Ovary (tissue), 9 donors: ENCODE measurements around the gene RBMS1. TPM values are rescaled to one million over a fixed set of nuclear protein-coding genes. Genes with fewer than 3 reads are reported as not detected.

ENCODE experiments used
- DNase-seq, 5 donors: peaks; one replicate each; pipeline ENCODE4 v3.0.0-alpha.2; 2019 to 2020
- H3K27ac ChIP-seq, 2 donors: fragments of 200-600 bp; one replicate each; pipeline versions ENCODE4 v1.5.1 to v1.8.0; 2019 to 2022
- H3K27me3 ChIP-seq: fragments of 200-600 bp; one replicate; pipeline ENCODE4 v1.8.0; 2022
- H3K36me3 ChIP-seq: fragments of 200-600 bp; sonication (generic); one replicate; pipeline ENCODE4 v1.5.1; 2019
- H3K4me1 ChIP-seq: one replicate; pipeline ENCODE4 v1.8.1; 2013; ENCODE audit warnings: mild to moderate bottlenecking, moderate library complexity; ENCODE audit not compliant: insufficient read depth
- H3K4me3 ChIP-seq: fragments of 200-600 bp; sonication (generic); one replicate; pipeline ENCODE4 v1.5.1; 2017
- H3K9me3 ChIP-seq, 2 donors: fragments of 200-600 bp in 1 of 2; sonication (generic) in 1 of 2; one replicate each; pipeline versions ENCODE4 v1.5.1 to v1.8.1; 2013 to 2019; ENCODE audit warnings: mild to moderate bottlenecking in 1 of 2, moderate library complexity in 1 of 2
- EP300 ChIP-seq: sonication (generic); formaldehyde crosslinking; IDR thresholded peaks from one replicate; pipeline ENCODE4 v1.6.1; 2017; ENCODE audit warnings: antibody characterized with exemption
- POLR2A ChIP-seq: fragments of 450-650 bp; IDR thresholded peaks from one replicate; pipeline ENCODE4 v1.6.1; 2017; ENCODE audit warnings: antibody characterized with exemption, mild to moderate bottlenecking, moderate library complexity
- WGBS, 3 donors: extraction: QIAGEN DNeasy Blood & Tissue Kit in 1 of 3; methylation state at CpG; one replicate each; pipeline versions ENCODE4 v1.1.5 to v1.1.7; 2013 to 2017; 5-methylcytosine and 5-hydroxymethylcytosine counted together
- intact Hi-C, 4 donors: fragments of 100-400 bp; cut with DNase I; formaldehyde crosslinking; loops; one replicate each; pipeline versions ENCODE4 v1.11.0 to v1.15.1; 2022 to 2023
- polyA plus RNA-seq, 2 donors: library from polyadenylated mRNA; stranded (reverse); fragments of 200-250 nt in 1 of 2; fragments of 350-450 nt in 1 of 2; fragmentation: Illumina TruSeq in 1 of 2; extraction: RNeasy Lipid Tissue Mini Kit (QIAGEN cat#74804) in 1 of 2; gene quantifications; one replicate each; pipeline ENCODE4 v1.2.3, GENCODE V29; 2013 to 2014
- total RNA-seq, 7 donors: library from RNA; depleted of rRNA in 2 of 7; stranded (reverse); fragments of >200 nt in 2 of 7; fragmentation: NEBNext Ultra II Directional in 3 of 7; extraction: Animal tissue kit (Norgen Biotek cat#: 25700) in 3 of 7; gene quantifications; one replicate each; pipeline versions ENCODE4 v1.1.0 to v1.2.4, GENCODE V29; 2016 to 2023
- TF ChIP-seq, protein P1 (sequence below), 3 donors: fragments of 450-650 bp in 2 of 3; fragments of 200-600 bp in 1 of 3; IDR thresholded peaks; one replicate each; pipeline versions ENCODE4 v1.5.1 to v1.8.0; 2016 to 2022; ENCODE audit warnings: antibody characterized with exemption in 3 of 3, mild to moderate bottlenecking in 1 of 3
- donor health status: DM: no; HTN: no; CAD: no; lungs with moderate emphysema.
- donor health status: DM: no; HTN: no; CAD: no.
- donor health status: Bipolar disorder and iron deficiency.
- donor health status: DM: yes; HTN: yes; CAD: no.
- donor health status: DM: no; HTN: no; CAD: no.
- donor health status: DM: yes; HTN: yes; CAD: no.

The RBMS1 gene
- total and polyA plus RNA-seq, 9 donors = 50.7 to 91.9 (median 73.8) TPM

DNA sequence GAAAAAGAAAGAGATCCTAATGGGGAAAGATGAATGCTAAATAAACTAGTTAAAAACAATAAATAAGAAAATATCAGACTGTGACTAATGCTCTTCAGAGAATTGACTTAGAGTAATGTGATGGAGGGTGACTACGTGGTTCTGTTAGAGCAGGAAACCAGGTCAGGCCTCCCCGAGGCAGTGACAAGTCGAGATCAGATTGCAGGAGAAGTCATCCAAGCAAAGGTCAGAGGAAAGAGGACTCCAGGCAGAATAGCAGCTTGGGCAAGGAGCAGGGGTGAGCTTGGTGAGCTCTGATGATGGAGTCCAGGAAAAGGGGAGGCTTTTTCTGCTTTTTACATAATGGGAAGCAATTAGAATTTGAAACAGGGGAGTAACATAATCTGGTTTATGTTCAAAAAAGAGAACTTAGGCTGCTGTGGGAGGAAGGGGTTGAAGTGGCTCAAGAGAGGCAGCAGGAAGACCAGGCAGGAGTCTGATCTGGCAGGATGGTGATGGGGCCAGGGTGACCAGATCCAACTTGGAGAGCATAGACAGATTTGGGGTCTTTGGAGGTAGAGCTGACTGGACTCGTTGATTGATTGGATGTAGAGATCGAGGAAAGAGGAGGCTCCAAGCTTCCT is 266.2 kb downstream of the RBMS1 start:
- 80 to 85% (median 83%) methylated on average over 5 of the region's 5 CpGs for WGBS, 3 donors
- Histone ChIP-seq H3K36me3 (no peaks in the 10 kb centered on the region), H3K27me3 (no peaks in the 10 kb centered on the region), H3K4me1 (peaks cover 2% of the 10 kb centered on the region), H3K4me3 (no peak overlapping the region), H3K9me3 (no peaks in the 10 kb centered on the region), H3K27ac (no peak overlapping the region)
- no peak for DNase-seq
- TF ChIP-seq EP300 (no peak), POLR2A (no peak)
- TF ChIP-seq, protein P1, sequence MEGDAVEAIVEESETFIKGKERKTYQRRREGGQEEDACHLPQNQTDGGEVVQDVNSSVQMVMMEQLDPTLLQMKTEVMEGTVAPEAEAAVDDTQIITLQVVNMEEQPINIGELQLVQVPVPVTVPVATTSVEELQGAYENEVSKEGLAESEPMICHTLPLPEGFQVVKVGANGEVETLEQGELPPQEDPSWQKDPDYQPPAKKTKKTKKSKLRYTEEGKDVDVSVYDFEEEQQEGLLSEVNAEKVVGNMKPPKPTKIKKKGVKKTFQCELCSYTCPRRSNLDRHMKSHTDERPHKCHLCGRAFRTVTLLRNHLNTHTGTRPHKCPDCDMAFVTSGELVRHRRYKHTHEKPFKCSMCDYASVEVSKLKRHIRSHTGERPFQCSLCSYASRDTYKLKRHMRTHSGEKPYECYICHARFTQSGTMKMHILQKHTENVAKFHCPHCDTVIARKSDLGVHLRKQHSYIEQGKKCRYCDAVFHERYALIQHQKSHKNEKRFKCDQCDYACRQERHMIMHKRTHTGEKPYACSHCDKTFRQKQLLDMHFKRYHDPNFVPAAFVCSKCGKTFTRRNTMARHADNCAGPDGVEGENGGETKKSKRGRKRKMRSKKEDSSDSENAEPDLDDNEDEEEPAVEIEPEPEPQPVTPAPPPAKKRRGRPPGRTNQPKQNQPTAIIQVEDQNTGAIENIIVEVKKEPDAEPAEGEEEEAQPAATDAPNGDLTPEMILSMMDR (IDR thresholded peaks at IDR 0.05) = no peak
- intact Hi-C loops = no loop called here

DNA sequence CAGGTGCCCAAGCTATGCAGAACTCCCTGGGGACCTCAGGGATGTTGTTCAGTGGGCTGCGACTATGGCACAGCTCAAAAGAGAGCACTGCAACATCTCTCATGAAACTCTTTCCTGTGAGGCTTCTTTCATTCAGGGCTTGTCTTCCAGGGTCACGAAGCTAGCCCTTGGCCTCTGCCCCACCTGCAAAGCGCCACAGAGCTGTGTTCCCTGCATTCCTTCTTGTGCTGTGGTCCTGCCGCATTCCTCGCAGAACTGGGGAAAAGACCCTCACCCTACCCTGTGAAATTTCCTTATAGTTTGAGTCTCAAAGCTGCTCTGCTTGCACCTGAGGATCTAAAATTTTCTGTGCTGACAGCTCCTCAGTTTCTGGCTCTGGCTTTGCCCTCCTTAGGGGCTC is 267.2 kb downstream of the RBMS1 start:
- H3K9me3 ChIP-seq = no peaks in the 10 kb centered on the region
- H3K4me3 ChIP-seq = no peak overlapping the region
- 85 to 98% (median 86%) methylated on average over 5 of the region's 5 CpGs for WGBS, 3 donors
- H3K27me3 ChIP-seq = no peaks in the 10 kb centered on the region
- TF ChIP-seq, protein P1 (IDR thresholded peaks at IDR 0.05) = no peak
- no peak for TF ChIP-seq POLR2A
- TF ChIP-seq EP300 = no peak
- intact Hi-C loops = no loop called here
- no peak for DNase-seq
- no peak overlapping the region for H3K27ac ChIP-seq
- peaks cover 7% of the 10 kb centered on the region for H3K4me1 ChIP-seq
- no peaks in the 10 kb centered on the region for H3K36me3 ChIP-seq

DNA sequence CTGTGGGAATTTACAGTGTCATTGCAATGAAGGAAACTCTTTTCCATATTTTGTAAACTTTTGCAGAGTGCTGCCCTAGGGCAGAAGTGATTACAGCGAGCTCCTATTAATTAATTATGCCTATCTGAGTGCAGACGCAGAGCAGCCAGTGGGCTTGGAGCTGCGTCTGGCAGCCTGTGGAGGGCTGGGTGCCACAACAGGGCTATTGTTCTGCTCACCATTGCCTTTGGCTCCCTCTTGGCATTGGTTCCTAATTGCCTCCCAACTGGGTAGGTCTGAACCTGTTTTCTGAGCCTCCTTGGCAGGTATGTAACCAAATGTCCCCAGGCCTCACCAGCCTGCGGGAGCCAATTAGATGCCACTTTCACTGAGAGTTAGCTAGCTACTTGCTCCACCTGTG is 267.9 kb downstream of the RBMS1 start:
- WGBS, 3 donors = 53 to 72% (median 61%) methylated on average over 4 of the region's 4 CpGs
- no peak for TF ChIP-seq EP300
- no peak for TF ChIP-seq POLR2A
- TF ChIP-seq, protein P1 (IDR thresholded peaks at IDR 0.05) = no peak
- H3K27me3 ChIP-seq = no peaks in the 10 kb centered on the region
- no peak overlapping the region for H3K27ac ChIP-seq
- no peaks in the 10 kb centered on the region for H3K9me3 ChIP-seq
- intact Hi-C loops = no loop called here
- H3K4me3 ChIP-seq = no peak overlapping the region
- DNase-seq = no peak
- peaks cover 11% of the 10 kb centered on the region for H3K4me1 ChIP-seq
- H3K36me3 ChIP-seq = no peaks in the 10 kb centered on the region

DNA sequence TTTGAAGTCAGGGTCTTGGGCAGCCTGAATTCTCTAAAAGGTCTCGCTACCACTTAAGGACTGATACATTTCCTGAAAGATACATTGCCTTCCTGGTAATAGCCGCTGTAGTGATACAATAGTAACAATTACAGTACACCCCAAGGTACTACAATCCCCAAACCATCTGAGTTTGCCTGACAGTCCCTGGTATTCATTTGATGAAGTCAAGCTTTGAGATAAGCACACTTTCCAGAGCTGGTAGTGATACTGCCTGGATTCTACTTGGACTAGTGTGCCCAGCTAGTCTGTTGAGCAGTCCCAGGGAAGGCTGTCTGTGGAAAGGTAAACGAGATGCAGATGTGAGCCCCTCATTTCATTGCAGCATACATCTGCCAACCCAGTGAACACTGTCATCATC is 269.1 kb downstream of the RBMS1 start:
- DNase-seq = no peak
- Histone ChIP-seq H3K36me3 (no peaks in the 10 kb centered on the region), H3K4me1 (peaks cover 11% of the 10 kb centered on the region), H3K27ac (no peak overlapping the region), H3K27me3 (no peaks in the 10 kb centered on the region), H3K4me3 (no peak overlapping the region), H3K9me3 (no peaks in the 10 kb centered on the region)
- no peak for TF ChIP-seq POLR2A
- no peak for TF ChIP-seq EP300
- TF ChIP-seq, protein P1 (IDR thresholded peaks at IDR 0.05) = no peak
- intact Hi-C loops = no loop called here
- 95 to 97% (median 97%) methylated on average over 3 of the region's 3 CpGs for WGBS, 3 donors
